GM21786 (cell line): Measurements from ENCODE around the gene FNDC3B.

Source experiments
- ATAC-seq: cut with Tn5 transposase; IDR thresholded peaks from one replicate; pipeline ENCODE4 v1.9.1; 2021; ENCODE audit not compliant: unreplicated experiment

FNDC3B gene

GRCh38 chr3:172111163-172111562, 71.8 kb downstream of the FNDC3B start:
- no peak for ATAC-seq

DNA sequence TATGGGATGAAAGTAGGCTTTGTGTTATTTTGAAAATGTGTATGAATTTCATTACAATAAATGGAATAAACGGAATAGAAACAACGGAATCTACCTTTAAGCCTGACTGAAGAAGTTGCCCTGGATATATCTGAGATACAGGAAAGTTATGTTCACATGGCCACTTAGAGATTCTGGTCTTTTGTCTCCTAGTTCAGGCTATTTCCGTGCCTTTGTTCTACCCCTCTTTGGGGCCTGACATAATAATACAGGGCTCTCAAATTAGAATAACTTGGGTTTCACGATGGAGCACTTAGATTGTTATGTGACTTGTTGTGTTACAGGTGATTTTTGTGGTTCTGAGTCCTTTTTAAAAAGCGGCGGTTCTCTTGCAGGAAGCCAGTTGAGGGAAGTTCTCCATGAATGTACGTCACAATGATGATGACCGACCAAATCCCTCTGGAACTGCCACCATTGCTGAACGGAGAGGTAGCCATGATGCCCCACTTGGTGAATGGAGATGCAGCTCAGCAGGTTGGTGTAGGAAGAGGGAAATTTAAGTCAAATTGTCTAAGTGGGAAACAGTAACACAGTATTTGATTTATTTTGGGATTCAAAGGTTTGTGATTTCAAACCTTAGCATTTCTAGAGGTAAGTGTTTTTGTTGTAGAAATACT, 72.8 kb downstream of the FNDC3B start:
- ATAC-seq = no peak

DNA sequence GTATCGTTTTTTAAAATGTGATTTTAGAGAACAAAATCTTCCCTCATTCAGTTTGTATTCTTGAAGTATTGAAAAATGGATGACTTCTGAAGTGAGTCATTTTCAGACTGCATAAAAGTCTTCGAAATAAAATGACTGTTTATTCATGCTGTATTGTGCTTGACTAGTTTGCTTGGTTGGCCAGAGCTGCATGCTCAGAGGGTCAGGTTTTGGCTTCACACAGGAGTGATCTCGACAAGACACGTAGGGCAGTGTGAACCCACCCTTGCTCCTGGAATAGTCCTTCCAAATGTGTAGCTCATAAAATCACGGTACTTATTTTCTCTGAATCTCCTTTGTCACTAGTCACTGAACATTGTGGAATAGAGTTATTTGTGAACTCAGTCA, 73.3 kb downstream of the FNDC3B start:
- no peak for ATAC-seq

DNA sequence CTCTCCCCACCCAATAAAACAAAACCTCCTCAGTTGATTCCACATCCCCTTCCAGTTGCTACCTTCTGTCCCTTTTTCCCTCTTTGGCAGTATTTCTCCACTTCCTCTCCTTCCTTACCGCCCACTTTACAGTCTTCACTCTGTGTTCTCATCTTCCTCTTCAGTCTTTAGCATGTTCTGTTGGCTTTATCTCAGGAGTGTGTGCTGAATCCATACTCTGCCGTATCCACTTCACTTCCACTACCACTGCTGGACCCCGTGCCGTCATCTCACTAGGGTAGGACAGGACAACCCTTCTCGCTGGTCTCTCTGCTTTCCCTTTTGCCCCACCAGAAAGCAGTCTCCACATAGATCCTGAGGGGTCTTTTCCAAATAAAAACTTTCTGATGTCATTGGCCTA, 74.3 kb downstream of the FNDC3B start:
- ATAC-seq = no peak

DNA sequence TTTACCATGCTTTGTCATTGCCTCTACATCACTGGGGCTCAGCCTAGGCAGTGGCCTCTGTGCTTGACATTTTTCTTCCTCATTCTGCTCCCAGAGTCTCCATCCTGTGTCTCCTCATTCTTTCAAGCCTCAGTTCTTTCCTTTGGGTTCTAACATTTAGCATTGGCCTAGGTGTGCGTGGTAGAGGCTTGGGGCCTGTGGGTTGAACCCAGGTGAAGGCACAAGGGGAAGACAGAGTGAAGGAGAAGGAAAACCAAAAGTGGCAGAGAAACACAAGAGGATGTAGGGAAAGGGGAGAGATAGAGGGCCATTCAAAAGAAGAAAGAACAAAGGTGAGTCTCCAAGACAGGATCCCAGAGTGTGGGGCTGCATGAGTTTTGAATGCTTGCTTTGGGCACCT, 75.7 kb downstream of the FNDC3B start:
- no peak for ATAC-seq

DNA sequence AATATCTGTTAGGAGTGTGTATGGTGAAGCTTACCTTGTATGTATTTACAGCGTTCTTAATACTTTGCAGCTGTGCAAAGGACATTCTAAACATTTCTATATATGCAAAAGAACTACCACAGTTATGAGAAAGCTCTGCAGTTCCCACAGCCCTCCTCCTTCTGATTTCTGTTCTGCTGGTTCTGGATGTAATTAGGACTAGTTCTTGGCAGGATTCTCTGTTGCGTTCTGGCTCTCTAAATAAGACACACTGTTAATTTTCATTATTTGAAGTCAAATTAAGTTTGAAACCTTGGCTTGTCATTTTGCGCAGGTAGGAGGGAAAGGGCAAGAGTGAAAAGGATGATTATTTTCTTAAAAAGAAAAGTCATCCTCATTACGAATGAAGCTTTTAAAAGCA, 76.4 kb downstream of the FNDC3B start:
- no peak for ATAC-seq

GRCh38 chr3:172118019-172118418, 78.6 kb downstream of the FNDC3B start:
- ATAC-seq = no peak

DNA sequence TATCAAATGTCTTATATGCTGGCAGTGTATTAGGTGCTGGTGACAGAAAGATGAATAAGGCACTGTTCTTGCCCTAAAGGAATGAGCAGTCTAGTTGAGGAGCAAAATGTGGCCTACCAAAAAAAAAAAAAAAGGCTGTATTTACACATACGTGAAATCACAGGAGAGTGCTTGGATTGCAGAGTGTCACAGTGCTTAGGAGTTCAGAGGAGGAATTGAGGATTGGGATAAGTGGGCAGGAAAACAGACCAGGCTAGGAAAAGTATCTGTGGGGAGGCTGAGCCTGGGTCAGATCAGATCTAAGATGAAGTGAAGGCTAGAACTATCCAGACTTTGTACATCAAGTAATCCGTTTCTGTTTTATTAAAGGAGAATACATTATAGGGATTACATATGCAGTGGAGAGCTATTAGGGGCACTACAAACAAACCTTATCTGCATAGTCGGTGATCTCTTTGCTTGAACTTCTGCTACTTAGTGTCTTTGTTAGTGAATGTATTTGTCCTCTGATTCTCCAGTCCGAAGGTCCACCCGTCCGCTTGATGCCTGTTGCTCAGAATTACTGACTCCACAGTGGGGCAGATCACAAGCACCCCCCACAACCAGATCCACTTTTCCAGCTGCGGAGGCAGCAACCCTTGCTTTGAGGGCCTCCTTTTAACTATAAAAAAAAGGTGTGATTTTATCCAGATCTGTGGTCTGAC, 80.0 kb downstream of the FNDC3B start:
- no peak for ATAC-seq

GRCh38 chr3:172120912-172121311, 81.5 kb downstream of the FNDC3B start:
- ATAC-seq = no peak

GRCh38 chr3:172121981-172122380, 82.6 kb downstream of the FNDC3B start:
- ATAC-seq = no peak

GRCh38 chr3:172124271-172124670, 84.9 kb downstream of the FNDC3B start:
- no peak for ATAC-seq

GRCh38 chr3:172125053-172125452, 85.7 kb downstream of the FNDC3B start:
- ATAC-seq = no peak

GRCh38 chr3:172125963-172126457, 86.6 kb downstream of the FNDC3B start:
- no peak for ATAC-seq

DNA sequence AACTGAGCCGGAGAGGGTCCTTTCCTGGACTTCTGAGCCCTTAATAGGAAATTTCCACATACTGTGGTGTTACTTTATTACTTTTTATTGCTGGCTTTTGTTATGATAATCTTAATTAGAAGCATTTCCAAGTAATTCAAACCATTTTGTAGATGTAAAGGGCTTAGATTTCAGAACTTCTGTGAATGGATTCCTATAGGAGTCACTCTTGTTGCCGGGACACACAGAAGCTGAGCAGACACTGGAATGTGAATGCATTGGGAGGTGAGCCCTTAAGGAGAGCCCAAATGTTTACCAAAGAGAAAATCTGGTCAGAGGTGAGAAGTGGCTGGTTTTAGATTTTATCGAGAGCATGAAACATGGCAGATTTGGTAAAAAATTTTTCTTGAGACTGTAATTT, 87.4 kb downstream of the FNDC3B start:
- ATAC-seq = no peak

DNA sequence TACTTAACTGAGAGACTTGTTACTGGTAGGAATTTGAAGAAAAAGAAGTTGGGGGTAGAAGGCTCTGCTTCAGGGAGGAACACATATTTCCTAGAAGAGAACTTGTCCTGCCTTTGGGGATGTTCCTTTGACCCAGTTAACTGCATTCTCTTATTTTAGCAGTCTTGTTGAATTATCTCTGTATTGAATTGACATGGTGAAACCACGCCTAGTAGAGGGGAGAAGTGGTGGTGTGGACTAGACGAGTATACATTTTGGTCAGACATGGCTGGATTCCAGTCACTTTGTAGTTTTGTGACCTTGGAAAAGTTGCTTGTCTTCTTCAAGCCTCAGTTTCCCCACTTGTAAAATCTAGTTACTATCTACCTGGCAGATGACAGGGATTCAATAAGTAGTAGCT, 87.8 kb downstream of the FNDC3B start:
- ATAC-seq = no peak

- ATAC-seq = no peak
Measured at GRCh38 chr3:172127929-172128580, 88.7 kb downstream of the FNDC3B start.

GRCh38 chr3:172128858-172129257, 89.5 kb downstream of the FNDC3B start:
- ATAC-seq = no peak

DNA sequence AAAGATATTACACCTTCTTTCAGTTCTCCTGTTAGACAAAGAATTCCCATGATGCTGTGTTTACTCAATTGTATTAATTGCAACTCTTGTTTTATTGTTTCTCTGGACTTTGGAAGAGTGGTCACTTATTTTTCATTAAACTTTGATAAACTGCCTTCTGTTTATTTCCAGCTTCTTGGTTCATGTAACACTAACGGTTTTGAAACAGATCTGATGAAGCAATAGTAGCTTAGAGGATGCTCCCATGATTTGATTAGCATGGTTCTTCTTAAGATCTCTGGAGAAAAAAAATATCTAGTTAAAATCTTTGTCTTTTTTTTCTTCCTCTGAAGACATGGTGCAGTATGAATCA, 90.1 kb downstream of the FNDC3B start:
- ATAC-seq = no peak

- no peak for ATAC-seq
Measured at GRCh38 chr3:172129850-172130716, 90.7 kb downstream of the FNDC3B start.

DNA sequence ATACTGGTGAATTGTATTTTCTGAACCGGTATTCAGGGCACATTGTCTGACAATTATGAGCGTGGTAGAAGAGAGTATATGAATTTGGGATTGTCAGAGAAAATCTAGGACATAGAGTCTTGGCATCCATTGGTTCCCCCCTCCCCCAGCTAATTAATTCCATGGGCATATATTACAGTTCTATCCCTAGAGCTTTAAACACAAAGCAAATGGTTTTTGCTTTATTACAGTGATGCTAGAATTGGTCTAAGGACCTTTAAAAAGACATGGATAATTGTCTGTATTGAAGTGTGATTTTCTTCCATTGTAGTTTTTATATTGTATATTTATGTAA, 91.3 kb downstream of the FNDC3B start:
- no peak for ATAC-seq

- no peak for ATAC-seq
Measured at GRCh38 chr3:172131746-172132145, 92.4 kb downstream of the FNDC3B start.
